HG03060 (cell line): ENCODE measurements around the gene FLOT2.
"Not testable (repeated sequence)": the region's sequence is repeated elsewhere in the genome, so short reads cannot be mapped to it uniquely, and the experiment has no call there.

Experiments used
- ATAC-seq: cut with Tn5 transposase; IDR thresholded peaks from one replicate; pipeline ENCODE4 v1.9.1; 2021; ENCODE audit warnings: low read depth, moderate number of reproducible peaks; ENCODE audit not compliant: unreplicated experiment

FLOT2 gene

GRCh38 chr17:28917029-28917428 lies 19.5 kb upstream of the FLOT2 start:
- no peak for ATAC-seq

GRCh38 chr17:28916302-28916934 lies 18.9 kb upstream of the FLOT2 start:
- no peak for ATAC-seq

DNA sequence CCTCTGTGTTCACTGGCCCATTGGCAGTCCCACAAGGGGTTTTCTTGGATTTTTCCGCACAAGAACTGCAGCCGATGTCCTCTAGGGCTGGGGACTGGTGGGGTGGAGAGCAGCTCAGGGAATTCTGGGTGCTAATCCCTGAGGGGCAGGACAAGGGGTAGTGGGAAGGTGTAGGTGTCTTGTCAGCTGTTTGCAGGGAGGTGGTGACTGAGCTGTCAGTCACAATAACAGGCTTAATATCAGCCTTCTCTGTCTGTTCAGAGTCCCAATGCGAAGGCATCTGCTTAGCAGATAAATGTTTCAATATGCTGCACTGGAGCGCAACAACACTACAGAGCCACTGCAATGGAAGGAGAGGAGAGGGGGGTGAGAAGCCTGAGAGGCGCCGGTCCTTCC lies 15.4 kb upstream of the FLOT2 start:
- ATAC-seq: no peak

- ATAC-seq: no peak
Measured at GRCh38 chr17:28912281-28912937, 14.9 kb upstream of the FLOT2 start.

DNA sequence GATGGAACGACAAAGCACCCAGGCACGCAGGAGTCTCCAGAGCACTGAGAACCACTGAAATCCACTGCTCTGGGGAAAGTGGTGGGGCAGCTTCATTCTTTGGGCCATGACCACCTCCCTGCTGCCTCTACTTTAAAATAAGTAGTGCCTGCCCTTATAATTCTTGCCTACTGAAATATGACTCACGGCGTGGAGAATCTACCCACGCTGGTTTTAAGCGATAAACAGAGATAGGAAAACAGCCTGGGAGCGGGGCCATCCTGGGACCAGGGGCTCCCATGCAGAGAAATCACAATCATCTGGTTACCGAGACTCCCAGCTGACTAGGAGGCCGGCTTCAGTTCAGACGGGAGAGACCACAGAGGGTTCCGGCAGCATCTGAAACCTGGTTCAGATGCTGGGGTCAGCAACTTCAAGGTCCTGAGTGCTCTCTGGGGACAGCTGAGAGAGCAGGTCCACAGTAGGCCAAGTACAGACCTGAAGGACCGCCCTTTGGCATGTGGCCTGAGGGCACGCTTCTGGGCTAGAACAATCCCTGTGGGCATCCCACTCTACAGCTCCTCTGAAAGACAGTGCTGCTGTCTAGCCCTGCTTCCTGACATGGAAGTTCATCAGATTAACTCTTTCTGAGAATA lies 14.0 kb upstream of the FLOT2 start:
- no peak for ATAC-seq

GRCh38 chr17:28910534-28910933 lies 13.0 kb upstream of the FLOT2 start:
- no peak for ATAC-seq

GRCh38 chr17:28908640-28909167 lies 11.2 kb upstream of the FLOT2 start:
- no peak for ATAC-seq

DNA sequence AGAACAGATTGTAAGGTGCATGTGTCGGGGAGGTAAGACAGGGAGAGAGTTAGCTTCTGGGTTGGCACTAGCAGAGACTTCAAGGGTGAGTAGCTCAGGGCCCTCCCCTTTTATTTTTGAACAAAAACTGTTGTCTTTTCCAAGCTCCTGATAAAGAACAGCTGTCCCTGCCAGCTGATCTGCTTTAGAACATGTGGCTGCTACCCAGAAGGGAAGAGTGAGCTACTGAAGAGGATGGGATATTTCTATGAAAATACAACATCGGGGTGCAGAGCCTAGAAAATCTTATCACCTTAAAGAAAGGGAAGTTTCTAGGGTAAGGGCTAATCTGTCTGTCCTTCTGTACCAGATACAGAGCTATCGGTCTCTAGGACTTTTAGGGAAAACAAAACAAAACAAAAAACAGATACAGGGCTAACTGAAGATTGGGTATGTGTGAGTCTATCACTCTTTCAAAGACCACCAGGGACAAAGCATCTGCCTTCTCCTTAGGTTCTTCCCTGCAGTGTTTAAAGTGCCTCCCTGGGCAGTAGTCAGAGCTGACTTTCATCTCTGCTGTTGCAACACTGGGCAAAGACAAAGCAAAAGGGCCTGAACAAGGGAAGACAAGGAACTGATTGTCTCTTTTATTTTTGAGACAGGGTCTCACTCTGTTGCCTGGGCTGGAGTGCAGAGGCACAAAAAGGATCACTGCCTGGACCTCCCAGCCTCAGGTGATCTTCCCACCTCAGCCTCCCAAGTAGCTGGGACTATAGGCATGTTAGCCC lies 10.4 kb upstream of the FLOT2 start:
- no peak for ATAC-seq

DNA sequence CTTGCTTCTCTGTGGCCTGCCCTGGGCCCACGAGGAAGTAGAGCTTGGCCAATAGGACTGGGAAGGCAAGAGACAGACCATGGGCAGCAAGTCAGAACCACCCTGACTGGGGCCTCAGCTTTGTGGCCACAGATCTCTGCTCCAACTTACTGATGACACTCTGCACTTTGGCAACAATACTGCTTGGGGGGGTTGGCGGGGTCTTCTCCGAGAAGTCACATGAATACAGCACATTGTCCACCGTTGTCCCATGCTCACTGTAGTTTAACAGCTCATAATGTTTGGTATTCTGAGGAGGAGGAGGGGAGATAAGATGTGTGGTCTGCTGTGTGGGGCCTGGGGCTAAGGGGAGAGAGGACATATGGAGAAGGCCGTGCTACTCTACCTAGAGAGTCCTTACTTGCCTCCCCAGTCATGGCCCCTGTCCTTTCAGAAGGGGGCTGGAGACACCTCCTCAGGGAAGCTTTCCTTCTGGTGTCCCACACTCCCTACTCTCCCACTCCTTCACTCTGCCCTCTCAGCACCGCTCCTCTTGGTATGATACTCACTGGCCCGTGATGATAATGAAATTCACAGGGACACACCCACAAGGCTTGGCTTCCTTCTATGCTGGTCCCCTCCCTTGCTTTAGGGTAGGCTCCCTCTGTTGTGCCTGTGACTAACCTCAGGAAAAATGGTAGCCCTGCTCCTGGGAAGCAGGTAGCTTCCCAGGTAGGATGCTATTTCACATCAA lies 9.3 kb upstream of the FLOT2 start:
- no peak for ATAC-seq

GRCh38 chr17:28906276-28906675 lies 8.7 kb upstream of the FLOT2 start:
- no peak for ATAC-seq

- no peak for ATAC-seq
Measured at GRCh38 chr17:28904800-28905199, 7.3 kb upstream of the FLOT2 start.

DNA sequence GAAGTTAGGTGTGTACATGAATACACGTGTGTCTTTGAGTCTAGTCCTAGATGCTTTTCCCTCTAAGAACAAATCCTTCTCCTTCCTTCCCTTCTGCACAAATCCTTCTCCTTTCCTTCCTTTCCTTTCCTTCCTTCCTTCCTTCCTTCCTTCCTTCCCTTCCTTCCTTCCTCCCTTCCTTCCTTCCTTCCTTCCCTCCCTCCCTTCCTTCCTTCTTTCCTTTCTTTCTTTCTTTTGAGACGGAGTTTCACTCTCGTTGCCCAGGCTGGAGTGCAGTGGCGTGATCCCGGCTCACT lies 6.0 kb upstream of the FLOT2 start:
- ATAC-seq: not testable (repeated sequence)

- ATAC-seq: peak; percentile 51
Measured at GRCh38 chr17:28902819-28903545, 5.4 kb upstream of the FLOT2 start, which contains the start of gene DHRS13. TSS of gene DHRS13 (minus strand) at chr17:28903079. CDS start at chr17:28902944, 135 bp downstream.

GRCh38 chr17:28901866-28902818 lies 4.6 kb upstream of the FLOT2 start:
- ATAC-seq: peak; percentile 16

- ATAC-seq: no peak
Measured at GRCh38 chr17:28900986-28901726, 3.6 kb upstream of the FLOT2 start.

DNA sequence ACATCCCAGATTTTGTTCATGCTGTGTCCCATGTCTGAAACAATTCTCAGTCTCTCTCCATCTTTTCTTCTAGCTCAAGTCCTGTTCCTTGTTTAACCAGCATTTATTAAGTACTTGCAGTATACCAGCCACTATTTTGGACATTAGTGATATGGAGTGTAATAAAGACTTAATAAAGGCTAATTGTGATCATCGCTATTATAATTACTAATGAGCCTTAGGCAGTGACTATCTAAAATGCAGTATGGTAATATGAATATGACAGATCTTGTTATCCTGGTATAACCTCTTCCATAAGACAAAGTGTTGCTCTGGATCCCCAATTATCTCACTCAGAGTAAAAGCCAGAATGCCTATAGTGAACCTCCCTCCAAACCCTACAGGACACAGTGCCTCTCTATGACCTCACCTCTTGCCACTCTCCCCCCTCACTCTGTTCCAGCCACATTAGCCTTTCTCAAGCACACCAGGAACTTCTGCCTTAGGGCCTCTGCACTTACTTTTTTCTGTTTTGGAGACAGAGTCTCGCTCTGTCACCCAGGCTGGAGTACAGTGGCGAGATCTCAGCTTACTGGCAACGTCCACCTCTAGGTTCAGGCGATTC lies 1.8 kb upstream of the FLOT2 start:
- no peak for ATAC-seq

DNA sequence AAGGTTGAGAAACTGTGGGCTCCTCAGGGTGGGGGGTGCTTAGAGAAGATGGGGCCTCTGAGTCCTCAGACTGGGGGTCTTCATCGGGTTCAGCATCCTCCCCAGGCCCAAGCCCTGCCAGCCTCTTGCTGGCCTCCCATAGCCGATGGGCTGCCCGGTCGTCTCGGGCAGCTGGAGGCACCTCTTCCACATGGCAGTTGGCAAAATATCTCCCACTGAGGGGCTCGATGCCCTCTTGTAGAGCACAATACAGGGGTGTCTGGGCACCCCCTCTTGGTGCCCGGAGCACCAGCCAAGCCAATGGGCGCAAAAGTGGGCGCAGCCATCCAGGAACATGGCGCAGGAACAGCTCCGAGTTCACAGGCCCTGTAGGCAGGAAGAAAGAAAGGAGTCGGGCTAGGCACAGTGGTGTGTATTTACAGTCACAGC lies 1.0 kb upstream of the FLOT2 start:
- no peak for ATAC-seq
